ENCODE measurements around the gene CPLX1. TPM values are rescaled to one million over a fixed set of nuclear protein-coding genes. Genes with fewer than 3 reads are reported as not detected.

Gene CPLX1
- total RNA-seq, 3 donors from 2014 or later: 0.16 to 2.6 (median 1.2) TPM

DNA sequence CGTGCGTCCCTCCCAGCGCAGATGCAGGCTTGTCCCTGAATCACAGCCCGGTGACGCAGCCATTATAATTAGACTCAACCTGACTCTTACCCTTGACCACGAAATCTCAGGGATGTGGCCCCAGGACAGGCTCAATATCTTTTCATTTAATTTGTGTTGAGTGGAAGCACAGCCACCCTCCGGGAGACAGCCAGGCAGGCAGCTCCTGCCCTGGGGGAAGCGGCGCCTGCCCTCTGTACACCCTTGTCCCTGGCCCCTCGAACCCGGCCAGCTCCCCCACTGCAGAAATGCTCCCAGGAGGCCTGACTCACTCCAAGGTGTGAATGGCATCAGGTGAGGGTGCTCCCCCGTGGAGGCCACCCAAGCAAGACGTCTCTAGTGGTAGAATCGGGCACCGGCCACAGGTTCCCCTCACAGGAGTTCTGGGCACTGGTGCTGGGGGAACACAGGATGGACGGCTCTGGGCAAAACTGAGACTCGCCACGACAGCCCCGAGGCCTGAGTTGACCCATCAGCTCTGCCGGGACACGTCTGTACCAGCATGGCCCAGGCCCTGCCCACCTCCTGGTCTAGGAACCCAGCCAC, 2.7 kb downstream of the CPLX1 start:
- no peaks in the 10 kb centered on the region for H3K36me3 ChIP-seq
- H3K4me3 ChIP-seq: no peak overlapping the region
- peaks cover 6 to 7% of the 10 kb centered on the region in 2 donors for H3K9me3 ChIP-seq
- DNase-seq (ENCODE audit: low spot score in 2 of 2): no peak
- TF ChIP-seq, protein P1, sequence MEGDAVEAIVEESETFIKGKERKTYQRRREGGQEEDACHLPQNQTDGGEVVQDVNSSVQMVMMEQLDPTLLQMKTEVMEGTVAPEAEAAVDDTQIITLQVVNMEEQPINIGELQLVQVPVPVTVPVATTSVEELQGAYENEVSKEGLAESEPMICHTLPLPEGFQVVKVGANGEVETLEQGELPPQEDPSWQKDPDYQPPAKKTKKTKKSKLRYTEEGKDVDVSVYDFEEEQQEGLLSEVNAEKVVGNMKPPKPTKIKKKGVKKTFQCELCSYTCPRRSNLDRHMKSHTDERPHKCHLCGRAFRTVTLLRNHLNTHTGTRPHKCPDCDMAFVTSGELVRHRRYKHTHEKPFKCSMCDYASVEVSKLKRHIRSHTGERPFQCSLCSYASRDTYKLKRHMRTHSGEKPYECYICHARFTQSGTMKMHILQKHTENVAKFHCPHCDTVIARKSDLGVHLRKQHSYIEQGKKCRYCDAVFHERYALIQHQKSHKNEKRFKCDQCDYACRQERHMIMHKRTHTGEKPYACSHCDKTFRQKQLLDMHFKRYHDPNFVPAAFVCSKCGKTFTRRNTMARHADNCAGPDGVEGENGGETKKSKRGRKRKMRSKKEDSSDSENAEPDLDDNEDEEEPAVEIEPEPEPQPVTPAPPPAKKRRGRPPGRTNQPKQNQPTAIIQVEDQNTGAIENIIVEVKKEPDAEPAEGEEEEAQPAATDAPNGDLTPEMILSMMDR (IDR thresholded peaks at IDR 0.05): no peak
- no peak for TF ChIP-seq POLR2AphosphoS5 (IDR thresholded peaks at IDR 0.05)
- no peak for TF ChIP-seq POLR2A (IDR thresholded peaks at IDR 0.05)
- no peak overlapping the region for H3K27ac ChIP-seq
- H3K27me3 ChIP-seq: peaks cover 16 to 88% of the 10 kb centered on the region in 2 donors
- peaks cover 4 to 12% of the 10 kb centered on the region in 2 donors for H3K4me1 ChIP-seq
- intact Hi-C loops (cut with DNase I; ENCODE audit: low total_unique reads): no loop called here

DNA sequence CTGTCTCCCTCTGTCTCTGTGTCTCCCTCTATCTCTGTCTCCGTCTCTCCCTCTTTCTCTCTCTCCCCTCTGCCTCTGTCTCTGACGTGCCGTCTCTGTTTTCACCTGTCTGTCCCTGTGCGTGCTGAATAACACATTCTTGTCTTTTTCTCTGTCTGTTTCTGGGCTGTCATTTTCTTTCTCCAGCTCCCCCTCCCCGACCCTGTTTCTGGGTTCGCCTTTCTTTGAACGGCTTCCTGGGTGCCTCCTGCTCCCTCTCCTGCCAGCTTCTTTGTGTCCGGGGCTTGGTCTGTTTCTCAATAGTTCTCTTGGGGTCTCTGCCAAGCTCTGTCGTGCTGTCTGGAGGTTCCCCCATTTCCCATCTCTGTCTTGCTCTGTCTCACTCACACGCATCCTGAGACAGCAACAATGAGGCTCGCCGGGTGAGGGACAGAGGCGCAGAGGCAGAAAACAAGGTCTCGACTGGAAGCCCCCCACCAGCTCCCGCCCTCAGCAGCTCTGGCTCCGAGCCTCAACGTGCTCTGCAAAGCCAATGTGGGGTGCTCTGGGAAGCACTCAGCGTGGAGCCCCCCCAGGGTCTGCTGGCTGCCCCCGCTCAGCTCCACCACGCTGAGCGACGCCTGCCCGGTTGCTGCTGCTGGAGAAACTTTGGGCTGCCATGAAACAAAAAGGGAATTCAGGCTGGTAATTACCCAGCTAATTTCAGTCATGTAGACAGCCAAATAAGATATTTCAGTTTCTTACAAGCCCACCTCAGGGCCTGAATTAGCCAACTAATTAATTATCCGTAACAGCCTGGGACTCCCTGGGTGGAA, 3.4 kb downstream of the CPLX1 start:
- peaks cover 4 to 12% of the 10 kb centered on the region in 2 donors for H3K4me1 ChIP-seq
- no peak overlapping the region for H3K4me3 ChIP-seq
- no peak overlapping the region for H3K27ac ChIP-seq
- peaks cover 16 to 88% of the 10 kb centered on the region in 2 donors for H3K27me3 ChIP-seq
- TF ChIP-seq, protein P1 (IDR thresholded peaks at IDR 0.05): no peak
- no peak for TF ChIP-seq POLR2A (IDR thresholded peaks at IDR 0.05)
- TF ChIP-seq POLR2AphosphoS5 (IDR thresholded peaks at IDR 0.05): no peak
- DNase-seq (ENCODE audit: low spot score in 2 of 2): no peak
- intact Hi-C loops (cut with DNase I; ENCODE audit: low total_unique reads): no loop called here
- H3K36me3 ChIP-seq: no peaks in the 10 kb centered on the region
- H3K9me3 ChIP-seq: peaks cover 6 to 7% of the 10 kb centered on the region in 2 donors

- H3K27ac ChIP-seq: no peak overlapping the region
- peaks cover 6 to 7% of the 10 kb centered on the region in 2 donors for H3K9me3 ChIP-seq
- peaks cover 0 to 8% of the 10 kb centered on the region in 2 donors for H3K4me1 ChIP-seq
- H3K4me3 ChIP-seq: no peak overlapping the region
- intact Hi-C loops (cut with DNase I; ENCODE audit: low total_unique reads): no loop called here
- DNase-seq (ENCODE audit: low spot score in 2 of 2): no peak
- no peaks in the 10 kb centered on the region for H3K36me3 ChIP-seq
- TF ChIP-seq, protein P1 (IDR thresholded peaks at IDR 0.05): no peak
- TF ChIP-seq POLR2A (IDR thresholded peaks at IDR 0.05) (no peak), POLR2AphosphoS5 (IDR thresholded peaks at IDR 0.05) (no peak)
- peaks cover 13 to 81% of the 10 kb centered on the region in 2 donors for H3K27me3 ChIP-seq
Measured at GRCh38 chr4:821631-822030, 4.3 kb downstream of the CPLX1 start.

DNA sequence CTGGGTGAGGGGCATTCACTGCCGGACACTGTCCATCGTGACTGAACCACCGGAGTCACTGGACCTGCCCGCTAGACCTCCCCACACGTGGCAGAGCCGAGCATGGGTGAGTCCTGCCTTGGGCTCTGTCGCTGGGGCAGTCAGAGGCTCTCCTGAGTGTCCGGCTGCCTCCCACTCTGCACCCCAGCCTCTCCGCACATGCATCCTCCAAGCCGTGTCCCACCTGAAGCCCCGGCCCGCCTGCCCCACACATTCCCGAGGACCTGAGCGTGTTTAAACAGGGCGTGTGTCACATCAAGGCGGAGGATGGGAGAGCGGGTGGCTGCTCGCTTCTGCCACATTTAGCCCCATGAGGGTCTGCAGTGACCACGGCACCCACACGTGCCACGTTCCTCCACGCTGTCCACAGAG, 4.7 kb downstream of the CPLX1 start:
- Histone ChIP-seq H3K27me3 (peaks cover 10 to 79% of the 10 kb centered on the region in 2 donors), H3K9me3 (peaks cover 6 to 7% of the 10 kb centered on the region in 2 donors), H3K4me1 (peaks cover 0 to 6% of the 10 kb centered on the region in 2 donors), H3K27ac (no peak overlapping the region), H3K4me3 (no peak overlapping the region), H3K36me3 (no peaks in the 10 kb centered on the region)
- TF ChIP-seq POLR2A (IDR thresholded peaks at IDR 0.05) (no peak), POLR2AphosphoS5 (IDR thresholded peaks at IDR 0.05) (no peak)
- TF ChIP-seq, protein P1 (IDR thresholded peaks at IDR 0.05): no peak
- intact Hi-C loops (cut with DNase I; ENCODE audit: low total_unique reads): no loop called here
- no peak for DNase-seq (ENCODE audit: low spot score in 2 of 2)
